ENCODE data around the gene TBC1D10B. TPM values are rescaled to one million over a fixed set of nuclear protein-coding genes. Genes with fewer than 3 reads are reported as not detected.

The TBC1D10B gene
- total RNA-seq, 1 experiment from 2014 or later, result 12.6 TPM

GRCh38 chr16:30377812-30378235 is 7.5 kb upstream of the TBC1D10B start:
- DNase-seq (ENCODE audit: low read depth, low spot score), result peak; percentile 80
- in situ Hi-C loops (cut with HindIII; ENCODE audit: low pct_unique_long_range_greater_than_20kb, low sequenced_read_pairs), result no loop called here

- in situ Hi-C loops (cut with HindIII; ENCODE audit: low pct_unique_long_range_greater_than_20kb, low sequenced_read_pairs), result no loop called here
- no peak for DNase-seq (ENCODE audit: low read depth, low spot score)
Measured at GRCh38 chr16:30377050-30377811, 6.9 kb upstream of the TBC1D10B start.

- in situ Hi-C loops (cut with HindIII; ENCODE audit: low pct_unique_long_range_greater_than_20kb, low sequenced_read_pairs), result no loop called here
- no peak for DNase-seq (ENCODE audit: low read depth, low spot score)
Measured at GRCh38 chr16:30376461-30376902, 6.2 kb upstream of the TBC1D10B start.

- DNase-seq (ENCODE audit: low read depth, low spot score), result no peak
Measured at GRCh38 chr16:30375864-30376263, 5.6 kb upstream of the TBC1D10B start.

GRCh38 chr16:30374538-30374937 is 4.2 kb upstream of the TBC1D10B start, which contains the start of gene MYL11:
TSS of gene MYL11 (plus strand) at chr16:30374802. CDS start at chr16:30374858, 56 bp downstream.
- in situ Hi-C loops (cut with HindIII; ENCODE audit: low pct_unique_long_range_greater_than_20kb, low sequenced_read_pairs), result no loop called here
- DNase-seq (ENCODE audit: low read depth, low spot score), result no peak

More at GRCh38 chr16:30375864-30376263, 5.6 kb upstream of the TBC1D10B start:
- in situ Hi-C loops (cut with HindIII; ENCODE audit: low pct_unique_long_range_greater_than_20kb, low sequenced_read_pairs), result no loop called here

GRCh38 chr16:30372725-30373124 is 2.4 kb upstream of the TBC1D10B start:
- no peak for DNase-seq (ENCODE audit: low read depth, low spot score)
- in situ Hi-C loops (cut with HindIII; ENCODE audit: low pct_unique_long_range_greater_than_20kb, low sequenced_read_pairs), result no loop called here

- no peak for DNase-seq (ENCODE audit: low read depth, low spot score)
- in situ Hi-C loops (cut with HindIII; ENCODE audit: low pct_unique_long_range_greater_than_20kb, low sequenced_read_pairs), result no loop called here
Measured at GRCh38 chr16:30372038-30372712, 1.9 kb upstream of the TBC1D10B start.

- in situ Hi-C loops (cut with HindIII; ENCODE audit: low pct_unique_long_range_greater_than_20kb, low sequenced_read_pairs), result no loop called here
- no peak for DNase-seq (ENCODE audit: low read depth, low spot score)
Measured at GRCh38 chr16:30371248-30371816, 1.0 kb upstream of the TBC1D10B start.

GRCh38 chr16:30369938-30370455 is 297 bp downstream of the TBC1D10B start:
- in situ Hi-C loops (cut with HindIII; ENCODE audit: low pct_unique_long_range_greater_than_20kb, low sequenced_read_pairs), result no loop called here
- no peak for DNase-seq (ENCODE audit: low read depth, low spot score)

GRCh38 chr16:30369091-30369937 is 980 bp downstream of the TBC1D10B start:
- in situ Hi-C loops (cut with HindIII; ENCODE audit: low pct_unique_long_range_greater_than_20kb, low sequenced_read_pairs), result no loop called here
- DNase-seq (ENCODE audit: low read depth, low spot score), result no peak

- in situ Hi-C loops (cut with HindIII; ENCODE audit: low pct_unique_long_range_greater_than_20kb, low sequenced_read_pairs), result no loop called here
- no peak for DNase-seq (ENCODE audit: low read depth, low spot score)
Measured at GRCh38 chr16:30368792-30369090, 1.6 kb downstream of the TBC1D10B start.

GRCh38 chr16:30368122-30368791 is 2.0 kb downstream of the TBC1D10B start:
- DNase-seq (ENCODE audit: low read depth, low spot score), result no peak
- in situ Hi-C loops (cut with HindIII; ENCODE audit: low pct_unique_long_range_greater_than_20kb, low sequenced_read_pairs), result no loop called here

- in situ Hi-C loops (cut with HindIII; ENCODE audit: low pct_unique_long_range_greater_than_20kb, low sequenced_read_pairs), result no loop called here
- DNase-seq (ENCODE audit: low read depth, low spot score), result no peak
Measured at GRCh38 chr16:30367349-30368009, 2.8 kb downstream of the TBC1D10B start.

- DNase-seq (ENCODE audit: low read depth, low spot score), result no peak
- in situ Hi-C loops (cut with HindIII; ENCODE audit: low pct_unique_long_range_greater_than_20kb, low sequenced_read_pairs), result no loop called here
Measured at GRCh38 chr16:30366511-30366910, 3.8 kb downstream of the TBC1D10B start.

GRCh38 chr16:30365200-30365599 is 5.1 kb downstream of the TBC1D10B start:
- no peak for DNase-seq (ENCODE audit: low read depth, low spot score)
- in situ Hi-C loops (cut with HindIII; ENCODE audit: low pct_unique_long_range_greater_than_20kb, low sequenced_read_pairs), result no loop called here

GRCh38 chr16:30361180-30361579 is 9.1 kb downstream of the TBC1D10B start:
- no peak for DNase-seq (ENCODE audit: low read depth, low spot score)
- in situ Hi-C loops (cut with HindIII; ENCODE audit: low pct_unique_long_range_greater_than_20kb, low sequenced_read_pairs), result no loop called here

- DNase-seq (ENCODE audit: low read depth, low spot score), result no peak
- in situ Hi-C loops (cut with HindIII; ENCODE audit: low pct_unique_long_range_greater_than_20kb, low sequenced_read_pairs), result no loop called here
Measured at GRCh38 chr16:30359871-30360170, 10.5 kb downstream of the TBC1D10B start.
